ENCODE data around the gene SLC10A7. TPM values are rescaled to one million over a fixed set of nuclear protein-coding genes. Genes with fewer than 3 reads are reported as not detected.

The SLC10A7 gene
- total and polyA plus RNA-seq, 4 donors: 3.7 to 18.7 (median 7.6) TPM

DNA sequence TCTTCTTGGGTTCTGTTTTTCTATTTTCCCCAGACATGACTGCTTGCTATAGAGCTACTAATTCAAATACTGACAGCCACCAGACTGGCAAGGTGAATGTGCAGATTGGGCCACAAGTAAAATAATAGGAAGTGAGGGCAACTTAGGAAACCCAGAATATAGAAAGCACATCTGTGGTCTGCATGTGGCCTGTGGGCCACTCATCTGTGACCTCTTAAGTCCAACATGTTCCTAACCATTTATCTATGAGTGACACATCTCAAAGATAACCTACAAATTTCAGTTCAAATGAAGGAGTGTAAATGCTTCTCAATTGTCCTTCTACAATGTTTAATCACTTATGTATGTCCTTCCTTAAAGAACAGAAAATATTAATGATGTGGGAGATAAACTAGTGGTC, 178.5 kb downstream of the SLC10A7 start:
- Histone ChIP-seq H3K4me1 (ENCODE audit: control insufficient read depth in 4 of 4, insufficient read depth in 4 of 4, low read length in 3 of 4) (no peaks in the 10 kb centered on the region), H3K9ac (ENCODE audit: low read depth in 1 of 2, low read length in 2 of 2) (no peak overlapping the region), H3K4me3 (ENCODE audit: low read depth in 1 of 3, low read length in 3 of 3) (no peak overlapping the region), H3K9me3 (ENCODE audit: control insufficient read depth in 4 of 4, low read length in 3 of 4) (no peaks in the 10 kb centered on the region), H3K27ac (ENCODE audit: low read depth in 1 of 2, low read length in 2 of 2) (no peak overlapping the region), H3K36me3 (ENCODE audit: control insufficient read depth in 4 of 4, insufficient read depth in 3 of 4, low read depth in 1 of 4, low read length in 3 of 4) (no peaks in the 10 kb centered on the region), H3K27me3 (ENCODE audit: control insufficient read depth in 4 of 4, insufficient read depth in 4 of 4, low read length in 3 of 4) (no peaks in the 10 kb centered on the region)
- TF ChIP-seq JUND (IDR thresholded peaks at IDR 0.05) (no peak), HNF4G (IDR thresholded peaks at IDR 0.05) (no peak), GABPA (IDR thresholded peaks at IDR 0.05 in 1 of 2, conservative IDR thresholded peaks at IDR 0.05 in 1 of 2) (no peak), HNF4A (conservative IDR thresholded peaks at IDR 0.05) (no peak), TAF1 (conservative IDR thresholded peaks at IDR 0.05) (no peak), FOXA1 (IDR thresholded peaks at IDR 0.05) (no peak), SP1 (IDR thresholded peaks at IDR 0.05) (no peak), EGR1 (IDR thresholded peaks at IDR 0.05; ENCODE audit: low read depth in 2 of 2) (no peak), FOXA2 (IDR thresholded peaks at IDR 0.05) (no peak), ATF3 (IDR thresholded peaks at IDR 0.05) (no peak), YY1 (IDR thresholded peaks at IDR 0.05) (no peak), NR2F2 (IDR thresholded peaks at IDR 0.05) (no peak)
- TF ChIP-seq, protein P1, sequence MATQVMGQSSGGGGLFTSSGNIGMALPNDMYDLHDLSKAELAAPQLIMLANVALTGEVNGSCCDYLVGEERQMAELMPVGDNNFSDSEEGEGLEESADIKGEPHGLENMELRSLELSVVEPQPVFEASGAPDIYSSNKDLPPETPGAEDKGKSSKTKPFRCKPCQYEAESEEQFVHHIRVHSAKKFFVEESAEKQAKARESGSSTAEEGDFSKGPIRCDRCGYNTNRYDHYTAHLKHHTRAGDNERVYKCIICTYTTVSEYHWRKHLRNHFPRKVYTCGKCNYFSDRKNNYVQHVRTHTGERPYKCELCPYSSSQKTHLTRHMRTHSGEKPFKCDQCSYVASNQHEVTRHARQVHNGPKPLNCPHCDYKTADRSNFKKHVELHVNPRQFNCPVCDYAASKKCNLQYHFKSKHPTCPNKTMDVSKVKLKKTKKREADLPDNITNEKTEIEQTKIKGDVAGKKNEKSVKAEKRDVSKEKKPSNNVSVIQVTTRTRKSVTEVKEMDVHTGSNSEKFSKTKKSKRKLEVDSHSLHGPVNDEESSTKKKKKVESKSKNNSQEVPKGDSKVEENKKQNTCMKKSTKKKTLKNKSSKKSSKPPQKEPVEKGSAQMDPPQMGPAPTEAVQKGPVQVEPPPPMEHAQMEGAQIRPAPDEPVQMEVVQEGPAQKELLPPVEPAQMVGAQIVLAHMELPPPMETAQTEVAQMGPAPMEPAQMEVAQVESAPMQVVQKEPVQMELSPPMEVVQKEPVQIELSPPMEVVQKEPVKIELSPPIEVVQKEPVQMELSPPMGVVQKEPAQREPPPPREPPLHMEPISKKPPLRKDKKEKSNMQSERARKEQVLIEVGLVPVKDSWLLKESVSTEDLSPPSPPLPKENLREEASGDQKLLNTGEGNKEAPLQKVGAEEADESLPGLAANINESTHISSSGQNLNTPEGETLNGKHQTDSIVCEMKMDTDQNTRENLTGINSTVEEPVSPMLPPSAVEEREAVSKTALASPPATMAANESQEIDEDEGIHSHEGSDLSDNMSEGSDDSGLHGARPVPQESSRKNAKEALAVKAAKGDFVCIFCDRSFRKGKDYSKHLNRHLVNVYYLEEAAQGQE (IDR thresholded peaks at IDR 0.05): no peak
- TF ChIP-seq, protein P2, sequence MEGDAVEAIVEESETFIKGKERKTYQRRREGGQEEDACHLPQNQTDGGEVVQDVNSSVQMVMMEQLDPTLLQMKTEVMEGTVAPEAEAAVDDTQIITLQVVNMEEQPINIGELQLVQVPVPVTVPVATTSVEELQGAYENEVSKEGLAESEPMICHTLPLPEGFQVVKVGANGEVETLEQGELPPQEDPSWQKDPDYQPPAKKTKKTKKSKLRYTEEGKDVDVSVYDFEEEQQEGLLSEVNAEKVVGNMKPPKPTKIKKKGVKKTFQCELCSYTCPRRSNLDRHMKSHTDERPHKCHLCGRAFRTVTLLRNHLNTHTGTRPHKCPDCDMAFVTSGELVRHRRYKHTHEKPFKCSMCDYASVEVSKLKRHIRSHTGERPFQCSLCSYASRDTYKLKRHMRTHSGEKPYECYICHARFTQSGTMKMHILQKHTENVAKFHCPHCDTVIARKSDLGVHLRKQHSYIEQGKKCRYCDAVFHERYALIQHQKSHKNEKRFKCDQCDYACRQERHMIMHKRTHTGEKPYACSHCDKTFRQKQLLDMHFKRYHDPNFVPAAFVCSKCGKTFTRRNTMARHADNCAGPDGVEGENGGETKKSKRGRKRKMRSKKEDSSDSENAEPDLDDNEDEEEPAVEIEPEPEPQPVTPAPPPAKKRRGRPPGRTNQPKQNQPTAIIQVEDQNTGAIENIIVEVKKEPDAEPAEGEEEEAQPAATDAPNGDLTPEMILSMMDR (IDR thresholded peaks at IDR 0.05; ENCODE audit: low read depth, low read length, missing input control): no peak
- TF ChIP-seq, protein P3, sequence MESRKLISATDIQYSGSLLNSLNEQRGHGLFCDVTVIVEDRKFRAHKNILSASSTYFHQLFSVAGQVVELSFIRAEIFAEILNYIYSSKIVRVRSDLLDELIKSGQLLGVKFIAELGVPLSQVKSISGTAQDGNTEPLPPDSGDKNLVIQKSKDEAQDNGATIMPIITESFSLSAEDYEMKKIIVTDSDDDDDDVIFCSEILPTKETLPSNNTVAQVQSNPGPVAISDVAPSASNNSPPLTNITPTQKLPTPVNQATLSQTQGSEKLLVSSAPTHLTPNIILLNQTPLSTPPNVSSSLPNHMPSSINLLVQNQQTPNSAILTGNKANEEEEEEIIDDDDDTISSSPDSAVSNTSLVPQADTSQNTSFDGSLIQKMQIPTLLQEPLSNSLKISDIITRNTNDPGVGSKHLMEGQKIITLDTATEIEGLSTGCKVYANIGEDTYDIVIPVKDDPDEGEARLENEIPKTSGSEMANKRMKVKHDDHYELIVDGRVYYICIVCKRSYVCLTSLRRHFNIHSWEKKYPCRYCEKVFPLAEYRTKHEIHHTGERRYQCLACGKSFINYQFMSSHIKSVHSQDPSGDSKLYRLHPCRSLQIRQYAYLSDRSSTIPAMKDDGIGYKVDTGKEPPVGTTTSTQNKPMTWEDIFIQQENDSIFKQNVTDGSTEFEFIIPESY (IDR thresholded peaks at IDR 0.05): no peak
- no peak for DNase-seq (ENCODE audit: low spot score)

DNA sequence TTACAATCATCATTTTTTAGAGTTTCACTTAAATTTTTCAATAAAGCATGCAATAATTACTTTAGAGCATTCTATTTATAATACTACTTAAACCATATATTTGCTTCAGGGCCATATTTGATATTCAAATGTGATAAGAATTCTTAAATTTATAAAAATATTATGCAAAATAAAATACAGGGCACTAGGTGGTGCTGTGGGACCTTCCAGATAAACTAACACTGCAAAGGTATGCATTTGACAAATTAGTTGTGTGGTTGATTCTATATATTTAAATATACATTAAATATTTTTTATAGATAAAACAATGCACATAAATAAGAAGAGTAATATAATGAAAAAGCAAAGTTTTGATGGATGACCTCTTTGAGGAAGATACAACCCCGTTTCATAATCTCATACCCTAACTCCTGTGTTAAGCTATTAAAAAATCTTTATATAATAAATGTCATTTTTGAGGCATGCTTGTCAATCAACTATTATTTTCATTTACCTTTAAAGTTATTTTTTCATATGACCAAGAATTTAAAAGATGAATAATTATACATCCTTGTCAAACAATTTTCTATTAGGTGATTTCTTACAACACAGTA, 179.0 kb downstream of the SLC10A7 start:
- 94% methylated on average over 1 of the region's 1 CpG for WGBS
- Histone ChIP-seq H3K9ac (ENCODE audit: low read depth in 1 of 2, low read length in 2 of 2) (no peak overlapping the region), H3K4me3 (ENCODE audit: low read depth in 1 of 3, low read length in 3 of 3) (no peak overlapping the region), H3K27ac (ENCODE audit: low read depth in 1 of 2, low read length in 2 of 2) (no peak overlapping the region), H3K4me1 (ENCODE audit: control insufficient read depth in 4 of 4, insufficient read depth in 4 of 4, low read length in 3 of 4) (no peaks in the 10 kb centered on the region), H3K27me3 (ENCODE audit: control insufficient read depth in 4 of 4, insufficient read depth in 4 of 4, low read length in 3 of 4) (no peaks in the 10 kb centered on the region), H3K9me3 (ENCODE audit: control insufficient read depth in 4 of 4, low read length in 3 of 4) (no peaks in the 10 kb centered on the region), H3K36me3 (ENCODE audit: control insufficient read depth in 4 of 4, insufficient read depth in 3 of 4, low read depth in 1 of 4, low read length in 3 of 4) (no peaks in the 10 kb centered on the region)
- TF ChIP-seq YY1 (IDR thresholded peaks at IDR 0.05) (no peak), RAD21 (IDR thresholded peaks at IDR 0.05) (peak; percentile 78)
- TF ChIP-seq, protein P2 (IDR thresholded peaks at IDR 0.05; ENCODE audit: low read depth, low read length, missing input control): peak; percentile 36
- TF ChIP-seq, protein P1 (IDR thresholded peaks at IDR 0.05): peak; percentile 15
- DNase-seq (ENCODE audit: low spot score): no peak
